Stomach (tissue), 9 donors: ENCODE measurements around the gene ATP10B. TPM values are rescaled to one million over a fixed set of nuclear protein-coding genes. Genes with fewer than 3 reads are reported as not detected.

Experiments used
- DNase-seq, 2 donors: peaks; one replicate each; pipeline versions ENCODE4 v3.0.0 to v3.0.0-alpha.2; 2013 to 2019
- H3K27ac ChIP-seq, 5 donors: fragments of 200-600 bp in 4 of 5; sonication (generic) in 4 of 5; one replicate each; pipeline ENCODE4 v1.5.1; 2013 to 2019; ENCODE audit warnings: mild to moderate bottlenecking in 1 of 5, moderate library complexity in 1 of 5
- H3K27me3 ChIP-seq, 3 donors: fragments of 200-600 bp; sonication (generic); one replicate each; pipeline ENCODE4 v1.5.1; 2017 to 2019; ENCODE audit warnings: mixed run types in 1 of 3
- H3K36me3 ChIP-seq, 4 donors: fragments of 200-600 bp; sonication (generic); 1 replicate in 3 of 4; 2 replicates in 1 of 4; pipeline ENCODE4 v1.5.1; 2016 to 2019
- H3K4me1 ChIP-seq, 4 donors: fragments of 200-600 bp; sonication (generic); one replicate each; pipeline ENCODE4 v1.5.1; 2016 to 2019
- H3K4me3 ChIP-seq, 4 donors: fragments of 200-600 bp; sonication (generic) in 3 of 4; one replicate each; pipeline ENCODE4 v1.5.1; 2016 to 2019; ENCODE audit warnings: mild to moderate bottlenecking in 1 of 4
- H3K9me3 ChIP-seq, 4 donors: fragments of 200-600 bp; sonication (generic); one replicate each; pipeline ENCODE4 v1.5.1; 2016 to 2019
- EP300 ChIP-seq: sonication (generic); formaldehyde crosslinking; IDR thresholded peaks from one replicate; pipeline ENCODE4 v1.6.1; 2017; ENCODE audit warnings: antibody characterized with exemption
- POLR2A ChIP-seq, 4 donors: fragments of 450-650 bp; IDR thresholded peaks; one replicate each; pipeline ENCODE4 v1.6.1; 2016; ENCODE audit warnings: antibody characterized with exemption in 4 of 4, control low read depth in 2 of 4, mild to moderate bottlenecking in 1 of 4, moderate library complexity in 1 of 4
- POLR2AphosphoS5 ChIP-seq, 3 donors: sonication (generic); formaldehyde crosslinking; IDR thresholded peaks; one replicate each; pipeline ENCODE4 v1.6.1; 2016; ENCODE audit warnings: antibody characterized with exemption in 3 of 3
- WGBS, 5 donors: extraction: QIAGEN DNeasy Blood & Tissue Kit in 3 of 5; methylation state at CpG; one replicate each; pipeline versions ENCODE4 v1.1.5 to v1.1.7; 2013 to 2018; 5-methylcytosine and 5-hydroxymethylcytosine counted together
- intact Hi-C: fragments of 100-400 bp; cut with DNase I; formaldehyde crosslinking; loops from one replicate; pipeline ENCODE4 v1.15.1; 2023; ENCODE audit warnings: low total_unique reads
- polyA plus RNA-seq, 3 donors: library from polyadenylated mRNA; stranded (reverse); fragments of 200-250 nt; gene quantifications; one replicate each; pipeline ENCODE4 v1.2.3, GENCODE V29; 2013
- total RNA-seq, 5 donors: library from RNA; depleted of rRNA; stranded (reverse); fragments of >200 nt; gene quantifications; one replicate each; pipeline versions ENCODE4 v1.1.0 to v1.2.3, GENCODE V29; 2014 to 2016
- TF ChIP-seq, protein P1 (sequence below), 7 experiments: fragments of 450-650 bp in 4 of 7; fragments of 200-600 bp in 3 of 7; sonication (generic) in 3 of 7; IDR thresholded peaks; one replicate each; pipeline ENCODE4 v1.5.1; 2016 to 2019; ENCODE audit warnings: antibody characterized with exemption in 7 of 7, control low read depth in 2 of 7, mild to moderate bottlenecking in 1 of 7
- donor health status: healthy with polysubstance abuse.
- donor health status: Bipolar disorder and iron deficiency.
- donor health status: healthy.

ATP10B gene
- total and polyA plus RNA-seq, 8 donors: 0.25 to 115 (median 4.4) TPM

DNA sequence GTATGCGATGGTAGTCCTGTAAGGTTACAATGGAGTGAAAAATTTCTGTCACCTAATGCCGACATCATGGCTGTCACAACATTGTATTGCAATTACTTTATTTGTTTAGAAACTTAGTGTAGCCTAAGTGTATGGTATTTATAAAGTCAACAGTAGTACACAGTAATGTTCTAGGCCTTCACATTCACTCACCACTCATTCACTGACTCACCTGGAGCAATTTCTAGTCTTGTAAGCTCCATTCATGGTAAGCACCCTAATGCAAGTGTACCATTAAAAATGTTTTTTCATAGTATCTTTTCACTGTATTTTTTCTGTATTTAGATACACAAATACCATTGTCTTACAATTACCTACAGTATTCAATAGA is 58.5 kb downstream of the ATP10B start:
- H3K4me3 ChIP-seq: no peak overlapping the region
- TF ChIP-seq POLR2A (IDR thresholded peaks at IDR 0.05) (no peak), EP300 (no peak)
- TF ChIP-seq, protein P1, sequence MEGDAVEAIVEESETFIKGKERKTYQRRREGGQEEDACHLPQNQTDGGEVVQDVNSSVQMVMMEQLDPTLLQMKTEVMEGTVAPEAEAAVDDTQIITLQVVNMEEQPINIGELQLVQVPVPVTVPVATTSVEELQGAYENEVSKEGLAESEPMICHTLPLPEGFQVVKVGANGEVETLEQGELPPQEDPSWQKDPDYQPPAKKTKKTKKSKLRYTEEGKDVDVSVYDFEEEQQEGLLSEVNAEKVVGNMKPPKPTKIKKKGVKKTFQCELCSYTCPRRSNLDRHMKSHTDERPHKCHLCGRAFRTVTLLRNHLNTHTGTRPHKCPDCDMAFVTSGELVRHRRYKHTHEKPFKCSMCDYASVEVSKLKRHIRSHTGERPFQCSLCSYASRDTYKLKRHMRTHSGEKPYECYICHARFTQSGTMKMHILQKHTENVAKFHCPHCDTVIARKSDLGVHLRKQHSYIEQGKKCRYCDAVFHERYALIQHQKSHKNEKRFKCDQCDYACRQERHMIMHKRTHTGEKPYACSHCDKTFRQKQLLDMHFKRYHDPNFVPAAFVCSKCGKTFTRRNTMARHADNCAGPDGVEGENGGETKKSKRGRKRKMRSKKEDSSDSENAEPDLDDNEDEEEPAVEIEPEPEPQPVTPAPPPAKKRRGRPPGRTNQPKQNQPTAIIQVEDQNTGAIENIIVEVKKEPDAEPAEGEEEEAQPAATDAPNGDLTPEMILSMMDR (IDR thresholded peaks at IDR 0.05): no peak
- intact Hi-C loops: no loop called here
- no peak for DNase-seq
- H3K27me3 ChIP-seq: no peaks in the 10 kb centered on the region
- WGBS, 5 donors: 92 to 98% (median 96%) methylated on average over 2 of the region's 2 CpGs
- no peaks in the 10 kb centered on the region for H3K9me3 ChIP-seq
- no peaks in the 10 kb centered on the region for H3K4me1 ChIP-seq
- H3K36me3 ChIP-seq: no peaks in the 10 kb centered on the region
- no peak overlapping the region for H3K27ac ChIP-seq

DNA sequence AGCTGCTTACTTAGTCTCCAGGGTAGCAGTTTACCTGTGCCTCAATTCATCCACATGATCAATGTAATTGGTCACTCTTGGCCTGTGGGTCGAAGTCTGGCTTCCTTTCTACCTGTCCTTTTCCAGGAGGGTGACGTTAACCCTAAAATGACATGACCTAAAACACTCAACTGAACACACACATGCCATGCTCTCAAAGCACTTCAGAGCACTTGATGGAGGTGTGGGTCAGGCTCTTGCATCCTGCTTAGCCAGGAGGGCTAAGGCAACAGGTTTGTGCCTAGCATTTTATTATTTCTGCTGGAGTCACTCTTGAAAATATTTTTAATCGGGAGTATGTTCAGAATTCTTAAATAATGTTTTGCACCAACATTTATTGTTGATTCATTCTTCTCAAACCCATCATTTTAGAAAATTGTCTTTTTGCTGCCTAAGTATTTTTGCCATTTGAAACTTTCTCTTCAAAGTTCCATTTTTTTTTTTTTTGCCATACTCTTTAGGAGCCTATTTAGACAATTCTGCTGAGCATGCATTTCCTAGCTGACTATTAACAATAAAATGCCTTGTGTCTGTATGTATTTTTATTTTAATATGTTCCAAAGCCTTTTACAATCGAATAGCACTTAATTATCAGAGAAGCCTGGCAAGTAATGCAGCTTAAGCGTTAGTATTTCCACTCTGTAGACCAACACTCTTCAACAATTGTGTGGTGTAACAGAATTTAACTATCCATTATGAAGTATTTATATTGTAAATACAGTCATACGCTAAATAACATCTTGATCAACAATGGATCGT is 59.1 kb downstream of the ATP10B start:
- WGBS, 5 donors: 78 to 86% (median 81%) methylated on average over 7 of the region's 7 CpGs
- Histone ChIP-seq H3K27ac (no peak overlapping the region), H3K4me1 (no peaks in the 10 kb centered on the region), H3K36me3 (no peaks in the 10 kb centered on the region), H3K27me3 (no peaks in the 10 kb centered on the region), H3K4me3 (no peak overlapping the region), H3K9me3 (no peaks in the 10 kb centered on the region)
- intact Hi-C loops: no loop called here
- TF ChIP-seq POLR2AphosphoS5 (IDR thresholded peaks at IDR 0.05) (no peak), POLR2A (IDR thresholded peaks at IDR 0.05) (no peak), EP300 (no peak)
- TF ChIP-seq, protein P1 (IDR thresholded peaks at IDR 0.05): no peak
- no peak for DNase-seq

DNA sequence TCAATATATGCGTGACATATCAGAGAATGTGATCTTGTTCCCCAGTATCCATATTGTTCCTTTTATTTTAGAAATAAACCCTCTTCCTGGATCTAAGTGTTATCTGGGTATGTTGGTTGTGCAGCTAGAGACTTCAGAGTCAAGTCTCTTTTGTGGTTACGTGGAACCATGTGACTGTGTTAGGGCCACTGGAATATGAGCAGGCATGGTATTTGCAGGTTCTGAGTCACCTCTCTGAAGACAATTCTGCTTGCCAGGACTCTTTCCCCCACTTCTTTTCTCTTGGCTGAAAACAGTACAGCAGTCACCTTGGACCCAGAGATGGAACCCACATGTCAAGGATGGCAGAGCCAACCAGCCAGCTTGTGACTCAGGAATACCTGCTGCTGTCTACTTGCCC is 59.7 kb downstream of the ATP10B start:
- TF ChIP-seq EP300 (no peak), POLR2AphosphoS5 (IDR thresholded peaks at IDR 0.05) (no peak), POLR2A (IDR thresholded peaks at IDR 0.05) (no peak)
- TF ChIP-seq, protein P1 (IDR thresholded peaks at IDR 0.05): no peak
- Histone ChIP-seq H3K9me3 (no peaks in the 10 kb centered on the region), H3K4me1 (no peaks in the 10 kb centered on the region), H3K27ac (no peak overlapping the region), H3K36me3 (no peaks in the 10 kb centered on the region), H3K4me3 (no peak overlapping the region), H3K27me3 (no peaks in the 10 kb centered on the region)
- WGBS, 5 donors: 82 to 96% (median 92%) methylated on average over 2 of the region's 2 CpGs
- no peak for DNase-seq
- intact Hi-C loops: no loop called here

DNA sequence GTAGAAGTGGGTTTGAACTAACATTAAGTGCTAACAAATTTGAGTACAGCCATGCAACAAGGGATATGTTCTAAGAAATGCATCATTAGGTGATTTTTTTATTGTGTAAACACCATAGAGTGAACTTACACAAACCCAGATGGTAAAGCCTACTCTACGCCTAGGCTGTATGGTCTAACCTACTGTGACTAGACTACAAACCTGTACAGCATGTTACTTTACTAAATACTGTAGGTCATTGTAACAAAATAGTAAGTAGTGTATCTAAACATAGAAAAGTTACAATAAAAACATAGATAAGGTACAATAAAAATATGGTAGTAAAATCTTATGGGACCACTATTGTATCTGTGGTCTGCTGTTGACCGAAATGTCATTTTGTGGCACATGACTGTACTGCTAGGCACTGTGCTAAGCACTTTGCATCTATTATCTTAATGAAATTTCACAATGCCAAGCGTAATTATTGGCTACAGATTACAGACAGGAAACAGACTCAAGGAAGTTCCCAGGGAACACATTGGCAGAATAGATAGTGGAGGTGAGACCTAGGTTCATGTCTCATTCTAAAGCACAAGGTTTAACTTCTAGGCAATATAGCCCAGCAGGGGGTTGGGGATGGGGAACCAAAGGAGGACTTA is 62.7 kb downstream of the ATP10B start:
- Histone ChIP-seq H3K27me3 (no peaks in the 10 kb centered on the region), H3K4me1 (no peaks in the 10 kb centered on the region), H3K36me3 (no peaks in the 10 kb centered on the region), H3K27ac (no peak overlapping the region), H3K9me3 (no peaks in the 10 kb centered on the region), H3K4me3 (no peak overlapping the region)
- DNase-seq: no peak
- 76 to 91% (median 87%) methylated on average over 3 of the region's 3 CpGs for WGBS, 5 donors
- intact Hi-C loops: no loop called here
- no peak for TF ChIP-seq EP300
